Esophagus muscularis mucosa (tissue), 4 donors: ENCODE data around the gene TTC39A. TPM values are rescaled to one million over a fixed set of nuclear protein-coding genes. Genes with fewer than 3 reads are reported as not detected.
A peak's percentile ranks its signal among the peaks of the same experiment; 100 is the strongest.

ENCODE experiments used
- DNase-seq: peaks from one replicate; pipeline ENCODE4 v3.0.0-alpha.2; 2017; ENCODE audit errors: extremely low spot score
- H3K27ac ChIP-seq, 4 donors: fragments of 200-600 bp; sonication (generic); replicated peaks in 1 of 4; 1 replicate in 3 of 4; 2 replicates in 1 of 4; pipeline ENCODE4 v1.5.1; 2016 to 2019; ENCODE audit warnings: mild to moderate bottlenecking in 1 of 4
- H3K27me3 ChIP-seq, 4 donors: fragments of 200-600 bp; sonication (generic); one replicate each; pipeline versions ENCODE4 v1.5.1 to v1.6.0; 2016 to 2019
- H3K36me3 ChIP-seq, 4 donors: fragments of 200-600 bp; sonication (generic); one replicate each; pipeline ENCODE4 v1.5.1; 2016 to 2019
- H3K4me1 ChIP-seq, 4 donors: fragments of 200-600 bp; sonication (generic); one replicate each; pipeline ENCODE4 v1.5.1; 2016 to 2019
- H3K4me3 ChIP-seq, 4 donors: fragments of 200-600 bp; sonication (generic); 1 replicate in 2 of 4; 2 replicates in 2 of 4; pipeline ENCODE4 v1.5.1; 2016 to 2019; ENCODE audit warnings: mild to moderate bottlenecking in 4 of 4, moderate library complexity in 1 of 4
- H3K9me3 ChIP-seq, 4 donors: fragments of 200-600 bp; sonication (generic); 1 replicate in 3 of 4; 2 replicates in 1 of 4; pipeline ENCODE4 v1.5.1; 2016 to 2019
- CTCF ChIP-seq, 3 experiments: fragments of 200-600 bp in 2 of 3; fragments of 450-650 bp in 1 of 3; sonication (generic) in 2 of 3; IDR thresholded peaks; one replicate each; pipeline ENCODE4 v1.5.1; 2017 to 2019; ENCODE audit warnings: antibody characterized with exemption in 3 of 3, mild to moderate bottlenecking in 2 of 3, moderate library complexity in 1 of 3
- EP300 ChIP-seq: sonication (generic); formaldehyde crosslinking; IDR thresholded peaks from one replicate; pipeline ENCODE4 v1.6.1; 2017; ENCODE audit warnings: antibody characterized with exemption
- POLR2A ChIP-seq: fragments of 450-650 bp; IDR thresholded peaks from one replicate; pipeline ENCODE4 v1.6.1; 2017; ENCODE audit warnings: antibody characterized with exemption, moderate library complexity, mild to moderate bottlenecking, low read depth
- POLR2AphosphoS5 ChIP-seq, 2 donors: sonication (generic); formaldehyde crosslinking; IDR thresholded peaks; one replicate each; pipeline ENCODE4 v1.6.1; 2017; ENCODE audit warnings: antibody characterized with exemption in 2 of 2
- WGBS: methylation state at CpG from one replicate; pipeline ENCODE4 v1.1.5; 2018; 5-methylcytosine and 5-hydroxymethylcytosine counted together
- intact Hi-C: fragments of 100-400 bp; cut with DNase I; formaldehyde crosslinking; loops from one replicate; pipeline ENCODE4 v1.15.1; 2023
- total RNA-seq, 4 donors: library from RNA; depleted of rRNA; stranded (reverse); fragments of >200 nt; gene quantifications; one replicate each; pipeline versions ENCODE4 v1.1.0 to v1.2.1, GENCODE V29; 2016

TTC39A gene
- total RNA-seq, 4 donors from 2014 or later: 0.17 to 2.5 (median 0.52) TPM; not detected in 1

- Histone ChIP-seq H3K4me3 (no peak overlapping the region), H3K9me3 (no peaks in the 10 kb centered on the region), H3K27me3 (peaks cover 0 to 18% (median 3%) of the 10 kb centered on the region in 4 donors), H3K36me3 (peaks cover 11 to 18% (median 14%) of the 10 kb centered on the region in 4 donors), H3K4me1 (peaks cover 0 to 9% (median 6%) of the 10 kb centered on the region in 4 donors), H3K27ac (no peak overlapping the region)
- intact Hi-C loops: no loop called here
- DNase-seq: no peak
- no peak for TF ChIP-seq CTCF (IDR thresholded peaks at IDR 0.05)
- no peak for TF ChIP-seq POLR2A
- TF ChIP-seq POLR2AphosphoS5 (IDR thresholded peaks at IDR 0.05): no peak
- no peak for TF ChIP-seq EP300
- WGBS: 93% methylated on average over 3 of the region's 3 CpGs
These were observed 19.5 kb upstream of the TTC39A start for GRCh38 chr1:51349862-51350261.

- H3K9me3 ChIP-seq: no peaks in the 10 kb centered on the region
- peaks cover 5 to 13% (median 11%) of the 10 kb centered on the region in 4 donors for H3K4me1 ChIP-seq
- H3K4me3 ChIP-seq: no peak overlapping the region
- peaks cover 6 to 35% (median 14%) of the 10 kb centered on the region in 4 donors for H3K27me3 ChIP-seq
- no peak for DNase-seq
- H3K36me3 ChIP-seq: peaks cover 0 to 1% (median 0%) of the 10 kb centered on the region in 4 donors
- no peak overlapping the region for H3K27ac ChIP-seq
- no peak for TF ChIP-seq EP300
- intact Hi-C loops: no loop called here
These were observed 17.8 kb upstream of the TTC39A start for GRCh38 chr1:51348147-51348527.

- no peak for TF ChIP-seq POLR2A
- TF ChIP-seq POLR2AphosphoS5 (IDR thresholded peaks at IDR 0.05): no peak
- TF ChIP-seq CTCF (IDR thresholded peaks at IDR 0.05): no peak
- TF ChIP-seq EP300: no peak
- no peak overlapping the region for H3K4me3 ChIP-seq
- H3K4me1 ChIP-seq: peaks cover 5 to 13% (median 11%) of the 10 kb centered on the region in 4 donors
- WGBS: 93% methylated on average over 6 of the region's 6 CpGs
- H3K27me3 ChIP-seq: peaks cover 6 to 40% (median 14%) of the 10 kb centered on the region in 4 donors
- H3K9me3 ChIP-seq: no peaks in the 10 kb centered on the region
- no peaks in the 10 kb centered on the region for H3K36me3 ChIP-seq
- H3K27ac ChIP-seq: no peak overlapping the region
- DNase-seq: no peak
- intact Hi-C loops: no loop called here
These were observed 17.2 kb upstream of the TTC39A start for GRCh38 chr1:51347398-51348146.

- intact Hi-C loops: no loop called here
- whole genome bisulfite sequencing: 72% methylated on average over 7 of the region's 7 CpGs
- H3K27ac ChIP-seq: no peak overlapping the region
- no peak for TF ChIP-seq CTCF (IDR thresholded peaks at IDR 0.05)
- no peak for TF ChIP-seq EP300
- TF ChIP-seq POLR2A: no peak
- TF ChIP-seq POLR2AphosphoS5 (IDR thresholded peaks at IDR 0.05): no peak
- no peaks in the 10 kb centered on the region for H3K36me3 ChIP-seq
- peaks cover 6 to 49% (median 14%) of the 10 kb centered on the region in 4 donors for H3K27me3 ChIP-seq
- peaks cover 5 to 13% (median 11%) of the 10 kb centered on the region in 4 donors for H3K4me1 ChIP-seq
- H3K9me3 ChIP-seq: no peaks in the 10 kb centered on the region
- no peak overlapping the region for H3K4me3 ChIP-seq
- DNase-seq: no peak
These were observed 16.0 kb upstream of the TTC39A start for GRCh38 chr1:51346086-51346942.

GRCh38 chr1:51345300-51345687 is 14.9 kb upstream of the TTC39A start:
- 70% methylated on average over 13 of the region's 15 CpGs for WGBS
- Histone ChIP-seq H3K27ac (no peak overlapping the region), H3K4me1 (peaks cover 5 to 13% (median 11%) of the 10 kb centered on the region in 4 donors), H3K36me3 (no peaks in the 10 kb centered on the region), H3K9me3 (no peaks in the 10 kb centered on the region), H3K4me3 (peak overlapping the region in 1 of 4 donors; percentile 7), H3K27me3 (peaks cover 6 to 52% (median 14%) of the 10 kb centered on the region in 4 donors)
- no peak for TF ChIP-seq CTCF (IDR thresholded peaks at IDR 0.05)
- TF ChIP-seq POLR2AphosphoS5 (IDR thresholded peaks at IDR 0.05): peak in 1 of 2 donors; percentile 8
- TF ChIP-seq POLR2A: no peak
- DNase-seq: no peak
- intact Hi-C loops: no loop called here
